SK-N-SH (cell line): ENCODE measurements around the gene CCSER1. TPM values are rescaled to one million over a fixed set of nuclear protein-coding genes. Genes with fewer than 3 reads are reported as not detected.

ENCODE experiments used
- CTCF ChIA-PET: fragments of 300-600, 350-600 bp; formaldehyde crosslinking; extraction: SDS; loops from one replicate; lab custom pipeline; 2021; lab: Yijun Ruan, JAX
- POLR2A ChIA-PET: fragments of 350-600 bp; sonication (Branson Sonifier 250); formaldehyde crosslinking; extraction: SDS; loops from one replicate; lab custom pipeline; 2020; ENCODE audit warnings: antibody characterized with exemption, inconsistent platforms; lab: Yijun Ruan, JAX
- DNase-seq: peaks from one replicate; pipeline ENCODE4 v3.0.0; 2012
- H2AFZ ChIP-seq: fragments of 200-600 bp; sonication (generic); 2 replicates; pipeline ENCODE4 v1.8.1; 2016; ENCODE audit warnings: antibody characterized with exemption, mild to moderate bottlenecking, low read depth
- H3F3A ChIP-seq: fragments of 200-600 bp; sonication (generic); replicated peaks from 2 replicates; pipeline ENCODE3; 2016; ENCODE audit warnings: antibody characterized with exemption, mild to moderate bottlenecking; ENCODE audit not compliant: insufficient read depth
- H3K27ac ChIP-seq, 2 experiments: fragments of 200-500 bp in 1 of 2; fragments of 200-600 bp in 1 of 2; sonication (Bioruptor generic) in 1 of 2; sonication (generic), shearing (Covaris generic) in 1 of 2; 2 replicates each; pipeline versions ENCODE4 v1.5.1 to v1.6.1; 2014 to 2016; ENCODE audit warnings: low read depth in 2 of 2, inconsistent platforms in 1 of 2, low read length in 1 of 2, mild to moderate bottlenecking in 1 of 2, mixed read lengths in 1 of 2
- H3K27me3 ChIP-seq: fragments of 200-600 bp; sonication (generic), shearing (Covaris generic); 2 replicates; pipeline ENCODE4 v1.6.1; 2016; ENCODE audit warnings: mixed run types; ENCODE audit not compliant: insufficient read depth
- H3K36me3 ChIP-seq, 2 experiments: fragments of 200-500 bp in 1 of 2; fragments of 200-600 bp in 1 of 2; sonication (Bioruptor generic) in 1 of 2; sonication (generic) in 1 of 2; replicated peaks in 1 of 2; 2 replicates each; pipeline versions ENCODE3 to v1.5.1; 2014 to 2016; ENCODE audit warnings: low read length in 1 of 2, mild to moderate bottlenecking in 1 of 2; ENCODE audit not compliant: insufficient read depth in 2 of 2, control insufficient read depth in 1 of 2
- H3K4me1 ChIP-seq, 2 experiments: fragments of 200-500 bp in 1 of 2; fragments of 200-600 bp in 1 of 2; sonication (Bioruptor generic) in 1 of 2; sonication (generic), shearing (Covaris generic) in 1 of 2; 2 replicates each; pipeline versions ENCODE4 v1.5.1 to v1.6.1; 2014 to 2016; ENCODE audit warnings: low read depth in 1 of 2, low read length in 1 of 2, mixed run types in 1 of 2; ENCODE audit not compliant: insufficient read depth in 2 of 2, control insufficient read depth in 1 of 2
- H3K4me2 ChIP-seq: fragments of 200-600 bp; sonication (generic), shearing (Covaris generic); 2 replicates; pipeline ENCODE4 v1.6.1; 2017; ENCODE audit warnings: mixed run types
- H3K4me3 ChIP-seq, 2 experiments: fragments of 200-500 bp in 1 of 2; fragments of 200-600 bp in 1 of 2; sonication (Bioruptor generic) in 1 of 2; sonication (generic), shearing (Covaris generic) in 1 of 2; 2 replicates each; pipeline versions ENCODE4 v1.5.1 to v1.8.1; 2014 to 2016; ENCODE audit warnings: low read depth in 2 of 2, inconsistent platforms in 1 of 2, low read length in 1 of 2, mild to moderate bottlenecking in 1 of 2, mixed read lengths in 1 of 2, moderate library complexity in 1 of 2
- H3K79me2 ChIP-seq: fragments of 200-600 bp; sonication (generic); 2 replicates; pipeline ENCODE4 v1.8.1; 2017; ENCODE audit warnings: mild to moderate bottlenecking; ENCODE audit not compliant: insufficient read depth
- H3K9ac ChIP-seq: fragments of 200-600 bp; sonication (generic); 2 replicates; pipeline ENCODE4 v1.6.1; 2017; ENCODE audit warnings: mixed run types
- H3K9me2 ChIP-seq: fragments of 200-600 bp; sonication (generic); 2 replicates; pipeline ENCODE4 v1.6.1; 2017; ENCODE audit warnings: mixed run types
- H3K9me3 ChIP-seq: fragments of 200-600 bp; sonication (generic); 2 replicates; pipeline ENCODE4 v1.6.1; 2017; ENCODE audit warnings: mixed run types, mild to moderate bottlenecking, moderate library complexity
- H4K20me1 ChIP-seq: fragments of 200-600 bp; sonication (generic); 2 replicates; pipeline ENCODE4 v1.6.1; 2017; ENCODE audit warnings: mild to moderate bottlenecking, mixed run types; ENCODE audit not compliant: insufficient read depth
- EP300 ChIP-seq, 2 experiments: IDR thresholded peaks; 2 replicates each; pipeline versions ENCODE4 v1.4.0 to v1.6.1; 2012; ENCODE audit warnings: borderline replicate concordance in 1 of 2, low read depth in 1 of 2, low read length in 1 of 2
- GABPA ChIP-seq: IDR thresholded peaks from 2 replicates; pipeline ENCODE4 v1.4.0; 2012; ENCODE audit warnings: low read depth, mild to moderate bottlenecking
- JUND ChIP-seq: IDR thresholded peaks from 2 replicates; pipeline ENCODE4 v1.4.0; 2012
- MXI1 ChIP-seq: IDR thresholded peaks from 2 replicates; pipeline ENCODE4 v1.6.1; 2012; ENCODE audit warnings: mild to moderate bottlenecking, low read depth, low read length, improper control_type of control experiment
- NRF1 ChIP-seq: IDR thresholded peaks from 2 replicates; pipeline ENCODE4 v1.6.1; 2012; ENCODE audit warnings: low read depth, mild to moderate bottlenecking, low read length
- RCOR1 ChIP-seq: fragments of 150-350 bp; IDR thresholded peaks from 2 replicates; pipeline ENCODE4 v1.6.1; 2017; ENCODE audit warnings: antibody characterized with exemption, low read length
- SMC3 ChIP-seq: IDR thresholded peaks from 2 replicates; pipeline ENCODE4 v1.6.1; 2012; ENCODE audit warnings: low read depth, low read length, improper control_type of control experiment
- TAF1 ChIP-seq: IDR thresholded peaks from 2 replicates; pipeline ENCODE4 v1.6.1; 2012; ENCODE audit warnings: low read depth, mild to moderate bottlenecking, low read length, moderate library complexity, borderline replicate concordance
- TEAD4 ChIP-seq: IDR thresholded peaks from 2 replicates; pipeline ENCODE4 v1.4.0; 2012; ENCODE audit warnings: mild to moderate bottlenecking, borderline replicate concordance; ENCODE audit not compliant: insufficient read depth
- WGBS: methylation state at CpG from one replicate; pipeline ENCODE4 v1.1.6; 2017; ENCODE audit warnings: low lambda C conversion rate; 5-methylcytosine and 5-hydroxymethylcytosine counted together
- polyA plus RNA-seq, 3 experiments: library from polyadenylated mRNA; depleted of rRNA; stranded (reverse); fragments of >200 nt; gene quantifications; 2 replicates each; pipeline ENCODE4 v1.2.3, GENCODE V29; 2012
- TF ChIP-seq, protein P1 (sequence below): IDR thresholded peaks from 2 replicates; pipeline ENCODE4 v1.6.1; 2012; ENCODE audit warnings: mild to moderate bottlenecking, low read depth, low read length, moderate library complexity
- TF ChIP-seq, protein P2 (sequence below): IDR thresholded peaks from 2 replicates; pipeline ENCODE4 v1.4.0; 2012; ENCODE audit warnings: low read depth, borderline replicate concordance
- TF ChIP-seq, protein P3 (sequence below): fragments of 200-600 bp; sonication (generic); IDR thresholded peaks from 2 replicates; pipeline ENCODE4 v1.6.1; 2017; ENCODE audit warnings: antibody characterized with exemption, mild to moderate bottlenecking, moderate library complexity

CCSER1 gene
- polyA plus RNA-seq, 1 of the 3 experiments (the other 2 are of a cell fraction): 0.05 TPM

DNA sequence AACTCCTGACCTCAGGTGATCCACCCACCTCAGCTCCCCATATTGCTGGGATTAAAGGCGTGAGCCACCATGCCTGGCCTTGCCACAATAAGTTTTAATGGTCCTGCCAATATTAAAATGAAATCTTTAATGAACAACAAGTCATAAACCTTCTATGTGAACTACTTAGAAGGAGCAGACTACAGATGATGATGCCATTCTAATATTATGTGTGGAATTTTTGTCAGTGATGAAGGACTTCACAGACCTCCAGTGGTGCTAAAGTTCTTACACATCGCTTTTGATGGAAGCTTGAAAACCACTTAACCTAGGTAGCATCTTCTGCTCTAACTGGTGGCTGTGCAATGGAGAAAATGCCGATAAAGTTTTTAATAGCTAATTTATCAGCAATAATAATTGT, 331.4 kb downstream of the CCSER1 start:
- Histone ChIP-seq H3K4me1 (no peaks in the 10 kb centered on the region), H3K27ac (no peak overlapping the region), H3K79me2 (no peaks in the 10 kb centered on the region), H3K9me3 (no peaks in the 10 kb centered on the region), H3K27me3 (no peaks in the 10 kb centered on the region), H3K4me3 (no peak overlapping the region), H4K20me1 (no peaks in the 10 kb centered on the region), H3K9me2 (no peaks in the 10 kb centered on the region), H3K36me3 (no peaks in the 10 kb centered on the region), H3K9ac (no peak overlapping the region), H3K4me2 (no peak overlapping the region), H3F3A (no peaks in the 10 kb centered on the region), H2AFZ (no peak overlapping the region)
- WGBS: 48% methylated on average over 3 of the region's 3 CpGs
- TF ChIP-seq EP300 (IDR thresholded peaks at IDR 0.05; ENCODE audit: borderline replicate concordance in 1 of 2, low read depth in 1 of 2, low read length in 1 of 2): no peak
- TF ChIP-seq, protein P1, sequence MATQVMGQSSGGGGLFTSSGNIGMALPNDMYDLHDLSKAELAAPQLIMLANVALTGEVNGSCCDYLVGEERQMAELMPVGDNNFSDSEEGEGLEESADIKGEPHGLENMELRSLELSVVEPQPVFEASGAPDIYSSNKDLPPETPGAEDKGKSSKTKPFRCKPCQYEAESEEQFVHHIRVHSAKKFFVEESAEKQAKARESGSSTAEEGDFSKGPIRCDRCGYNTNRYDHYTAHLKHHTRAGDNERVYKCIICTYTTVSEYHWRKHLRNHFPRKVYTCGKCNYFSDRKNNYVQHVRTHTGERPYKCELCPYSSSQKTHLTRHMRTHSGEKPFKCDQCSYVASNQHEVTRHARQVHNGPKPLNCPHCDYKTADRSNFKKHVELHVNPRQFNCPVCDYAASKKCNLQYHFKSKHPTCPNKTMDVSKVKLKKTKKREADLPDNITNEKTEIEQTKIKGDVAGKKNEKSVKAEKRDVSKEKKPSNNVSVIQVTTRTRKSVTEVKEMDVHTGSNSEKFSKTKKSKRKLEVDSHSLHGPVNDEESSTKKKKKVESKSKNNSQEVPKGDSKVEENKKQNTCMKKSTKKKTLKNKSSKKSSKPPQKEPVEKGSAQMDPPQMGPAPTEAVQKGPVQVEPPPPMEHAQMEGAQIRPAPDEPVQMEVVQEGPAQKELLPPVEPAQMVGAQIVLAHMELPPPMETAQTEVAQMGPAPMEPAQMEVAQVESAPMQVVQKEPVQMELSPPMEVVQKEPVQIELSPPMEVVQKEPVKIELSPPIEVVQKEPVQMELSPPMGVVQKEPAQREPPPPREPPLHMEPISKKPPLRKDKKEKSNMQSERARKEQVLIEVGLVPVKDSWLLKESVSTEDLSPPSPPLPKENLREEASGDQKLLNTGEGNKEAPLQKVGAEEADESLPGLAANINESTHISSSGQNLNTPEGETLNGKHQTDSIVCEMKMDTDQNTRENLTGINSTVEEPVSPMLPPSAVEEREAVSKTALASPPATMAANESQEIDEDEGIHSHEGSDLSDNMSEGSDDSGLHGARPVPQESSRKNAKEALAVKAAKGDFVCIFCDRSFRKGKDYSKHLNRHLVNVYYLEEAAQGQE: no peak
- TF ChIP-seq, protein P2, sequence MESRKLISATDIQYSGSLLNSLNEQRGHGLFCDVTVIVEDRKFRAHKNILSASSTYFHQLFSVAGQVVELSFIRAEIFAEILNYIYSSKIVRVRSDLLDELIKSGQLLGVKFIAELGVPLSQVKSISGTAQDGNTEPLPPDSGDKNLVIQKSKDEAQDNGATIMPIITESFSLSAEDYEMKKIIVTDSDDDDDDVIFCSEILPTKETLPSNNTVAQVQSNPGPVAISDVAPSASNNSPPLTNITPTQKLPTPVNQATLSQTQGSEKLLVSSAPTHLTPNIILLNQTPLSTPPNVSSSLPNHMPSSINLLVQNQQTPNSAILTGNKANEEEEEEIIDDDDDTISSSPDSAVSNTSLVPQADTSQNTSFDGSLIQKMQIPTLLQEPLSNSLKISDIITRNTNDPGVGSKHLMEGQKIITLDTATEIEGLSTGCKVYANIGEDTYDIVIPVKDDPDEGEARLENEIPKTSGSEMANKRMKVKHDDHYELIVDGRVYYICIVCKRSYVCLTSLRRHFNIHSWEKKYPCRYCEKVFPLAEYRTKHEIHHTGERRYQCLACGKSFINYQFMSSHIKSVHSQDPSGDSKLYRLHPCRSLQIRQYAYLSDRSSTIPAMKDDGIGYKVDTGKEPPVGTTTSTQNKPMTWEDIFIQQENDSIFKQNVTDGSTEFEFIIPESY: no peak
- TF ChIP-seq MXI1: no peak
- TF ChIP-seq TAF1: no peak
- TF ChIP-seq SMC3: no peak
- TF ChIP-seq, protein P3, sequence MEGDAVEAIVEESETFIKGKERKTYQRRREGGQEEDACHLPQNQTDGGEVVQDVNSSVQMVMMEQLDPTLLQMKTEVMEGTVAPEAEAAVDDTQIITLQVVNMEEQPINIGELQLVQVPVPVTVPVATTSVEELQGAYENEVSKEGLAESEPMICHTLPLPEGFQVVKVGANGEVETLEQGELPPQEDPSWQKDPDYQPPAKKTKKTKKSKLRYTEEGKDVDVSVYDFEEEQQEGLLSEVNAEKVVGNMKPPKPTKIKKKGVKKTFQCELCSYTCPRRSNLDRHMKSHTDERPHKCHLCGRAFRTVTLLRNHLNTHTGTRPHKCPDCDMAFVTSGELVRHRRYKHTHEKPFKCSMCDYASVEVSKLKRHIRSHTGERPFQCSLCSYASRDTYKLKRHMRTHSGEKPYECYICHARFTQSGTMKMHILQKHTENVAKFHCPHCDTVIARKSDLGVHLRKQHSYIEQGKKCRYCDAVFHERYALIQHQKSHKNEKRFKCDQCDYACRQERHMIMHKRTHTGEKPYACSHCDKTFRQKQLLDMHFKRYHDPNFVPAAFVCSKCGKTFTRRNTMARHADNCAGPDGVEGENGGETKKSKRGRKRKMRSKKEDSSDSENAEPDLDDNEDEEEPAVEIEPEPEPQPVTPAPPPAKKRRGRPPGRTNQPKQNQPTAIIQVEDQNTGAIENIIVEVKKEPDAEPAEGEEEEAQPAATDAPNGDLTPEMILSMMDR: no peak
- TF ChIP-seq NRF1: no peak
- no peak for TF ChIP-seq JUND
- TF ChIP-seq TEAD4: no peak
- TF ChIP-seq RCOR1: no peak
- TF ChIP-seq GABPA: no peak
- DNase-seq: no peak
- ChIA-PET CTCF (no interaction called here), POLR2A (no interaction called here)
